H9 (cell line): ENCODE measurements around the gene PROK1. TPM values are rescaled to one million over a fixed set of nuclear protein-coding genes. Genes with fewer than 3 reads are reported as not detected.

Experiments
- DNase-seq: peaks from one replicate; pipeline ENCODE4 v3.0.0-alpha.2; 2017
- H2AFZ ChIP-seq: one replicate; pipeline ENCODE4 v1.6.1; 2013; ENCODE audit warnings: mild to moderate bottlenecking, low read length, control low read depth, moderate library complexity
- H2AK5ac ChIP-seq: 2 replicates; pipeline ENCODE4 v1.6.1; 2013; ENCODE audit warnings: low read length, control low read depth, mixed read lengths; ENCODE audit not compliant: insufficient read length
- H2BK120ac ChIP-seq: one replicate; pipeline ENCODE4 v1.6.1; 2013; ENCODE audit warnings: low read depth, mild to moderate bottlenecking, low read length, control low read depth, inconsistent platforms; ENCODE audit not compliant: poor library complexity, severe bottlenecking
- H2BK12ac ChIP-seq: 2 replicates; pipeline ENCODE4 v1.6.1; 2013; ENCODE audit warnings: low read length, control low read depth, mixed read lengths, low read depth; ENCODE audit not compliant: insufficient read length
- H2BK15ac ChIP-seq: 2 replicates; pipeline ENCODE4 v1.6.1; 2013; ENCODE audit warnings: low read depth, low read length, control low read depth
- H2BK20ac ChIP-seq: one replicate; pipeline ENCODE4 v1.6.1; 2013; ENCODE audit warnings: low read depth, mild to moderate bottlenecking, low read length, control low read depth, inconsistent platforms; ENCODE audit not compliant: poor library complexity, severe bottlenecking
- H2BK5ac ChIP-seq: 2 replicates; pipeline ENCODE4 v1.6.1; 2013; ENCODE audit warnings: low read length, control low read depth, mixed read lengths; ENCODE audit not compliant: insufficient read length
- H3K14ac ChIP-seq: 2 replicates; pipeline ENCODE4 v1.6.1; 2013; ENCODE audit warnings: low read length, control low read depth; ENCODE audit not compliant: insufficient read depth
- H3K18ac ChIP-seq: 2 replicates; pipeline ENCODE4 v1.6.1; 2013; ENCODE audit warnings: low read depth, mild to moderate bottlenecking, mixed read lengths, low read length, control low read depth; ENCODE audit not compliant: insufficient read length
- H3K23ac ChIP-seq: 2 replicates; pipeline ENCODE4 v1.6.1; 2013; ENCODE audit warnings: low read length, control low read depth, mixed read lengths, low read depth; ENCODE audit not compliant: insufficient read length
- H3K23me2 ChIP-seq: 2 replicates; pipeline ENCODE4 v1.6.1; 2013; ENCODE audit warnings: low read depth, mild to moderate bottlenecking, mixed read lengths, low read length, control low read depth; ENCODE audit not compliant: insufficient read length, poor library complexity, severe bottlenecking
- H3K27ac ChIP-seq: 2 replicates; pipeline ENCODE4 v1.5.1; 2013; ENCODE audit warnings: low read length, control low read depth, mixed read lengths, low read depth; ENCODE audit not compliant: insufficient read length
- H3K27me3 ChIP-seq: 2 replicates; pipeline ENCODE4 v1.6.1; 2013; ENCODE audit warnings: low read length, control low read depth, inconsistent platforms; ENCODE audit not compliant: insufficient read depth
- H3K4ac ChIP-seq: 2 replicates; pipeline ENCODE4 v1.6.1; 2013; ENCODE audit warnings: low read depth, mild to moderate bottlenecking, control low read depth, inconsistent platforms, low read length, moderate library complexity
- H3K4me1 ChIP-seq: 2 replicates; pipeline ENCODE4 v1.6.1; 2013; ENCODE audit warnings: low read length, control low read depth, inconsistent platforms; ENCODE audit not compliant: insufficient read depth
- H3K4me2 ChIP-seq: 2 replicates; pipeline ENCODE4 v1.6.1; 2013; ENCODE audit warnings: low read length, control low read depth, mixed read lengths; ENCODE audit not compliant: insufficient read length, insufficient read depth
- H3K56ac ChIP-seq: 2 replicates; pipeline ENCODE4 v1.6.1; 2013; ENCODE audit warnings: low read depth, mild to moderate bottlenecking, mixed read lengths, low read length, control low read depth; ENCODE audit not compliant: insufficient read length
- H3K79me1 ChIP-seq: 2 replicates; pipeline ENCODE4 v1.6.1; 2013; ENCODE audit warnings: low read depth, mild to moderate bottlenecking, moderate library complexity, low read length, control low read depth, inconsistent platforms; ENCODE audit not compliant: insufficient read depth, poor library complexity, severe bottlenecking
- H3K79me2 ChIP-seq: 2 replicates; pipeline ENCODE4 v1.6.1; 2013; ENCODE audit warnings: low read length, control low read depth, inconsistent platforms; ENCODE audit not compliant: insufficient read depth
- H3K9ac ChIP-seq: 2 replicates; pipeline ENCODE4 v1.6.1; 2013; ENCODE audit warnings: low read length, control low read depth, mixed read lengths; ENCODE audit not compliant: insufficient read length; ENCODE audit errors: extremely low read depth
- H3K9me3 ChIP-seq: one replicate; pipeline ENCODE4 v1.6.1; 2013; ENCODE audit warnings: low read depth, low read length, inconsistent platforms; ENCODE audit not compliant: control insufficient read depth
- H3T11ph ChIP-seq: one replicate; pipeline ENCODE4 v1.6.1; 2013; ENCODE audit warnings: mild to moderate bottlenecking, low read length, control low read depth, inconsistent platforms
- H4K20me1 ChIP-seq: one replicate; pipeline ENCODE4 v1.6.1; 2013; ENCODE audit not compliant: control insufficient read depth, insufficient read length, insufficient read depth
- H4K5ac ChIP-seq: 2 replicates; pipeline ENCODE4 v1.6.1; 2013; ENCODE audit warnings: low read depth, mild to moderate bottlenecking, mixed read lengths, low read length, control low read depth; ENCODE audit not compliant: insufficient read length
- H4K8ac ChIP-seq: replicated peaks from 2 replicates; pipeline ENCODE4 v1.6.1; 2013; ENCODE audit warnings: low read length, control low read depth, mixed read lengths, low read depth; ENCODE audit not compliant: insufficient read length
- H4K91ac ChIP-seq: 2 replicates; pipeline ENCODE4 v1.6.1; 2013; ENCODE audit warnings: low read depth, mild to moderate bottlenecking, moderate library complexity, mixed read lengths, low read length, control low read depth; ENCODE audit not compliant: insufficient read length
- H3K27ac Mint-ChIP-seq, 3 experiments: 2 replicates in 2 of 3; 3 replicates in 1 of 3; pipeline ENCODE4 v1.8.0; 2020 to 2021; ENCODE audit warnings: mixed read lengths in 3 of 3, mild to moderate bottlenecking in 1 of 3, moderate library complexity in 1 of 3
- H3K27me3 Mint-ChIP-seq: 2 replicates; pipeline ENCODE4 v1.8.0; 2021; ENCODE audit warnings: low read depth, mild to moderate bottlenecking, moderate library complexity, mixed read lengths
- H3K36me3 Mint-ChIP-seq, 3 experiments: 2 replicates in 2 of 3; 3 replicates in 1 of 3; pipeline ENCODE4 v1.8.0; 2020 to 2021; ENCODE audit warnings: low read depth in 3 of 3, mixed read lengths in 3 of 3; ENCODE audit not compliant: insufficient read depth in 1 of 3
- H3K4me1 Mint-ChIP-seq, 2 experiments: 2 replicates each; pipeline ENCODE4 v1.8.0; 2020; ENCODE audit warnings: mixed read lengths in 2 of 2
- H3K4me3 Mint-ChIP-seq, 2 experiments: 2 replicates in 1 of 2; 3 replicates in 1 of 2; pipeline ENCODE4 v1.8.0; 2020 to 2021; ENCODE audit warnings: mild to moderate bottlenecking in 2 of 2, mixed read lengths in 2 of 2, moderate library complexity in 1 of 2
- H3K9me3 Mint-ChIP-seq, 2 experiments: 2 replicates in 1 of 2; 3 replicates in 1 of 2; pipeline ENCODE4 v1.8.0; 2020; ENCODE audit warnings: mild to moderate bottlenecking in 2 of 2, mixed read lengths in 2 of 2, moderate library complexity in 1 of 2
- WGBS: extraction: QIAGEN DNeasy Blood & Tissue Kit; methylation state at CpG from one replicate; pipeline ENCODE4 v1.1.7; 2013; ENCODE audit warnings: missing lambda C conversion rate, low lambda C conversion rate, mixed read lengths; ENCODE audit not compliant: insufficient read length; ENCODE audit errors: extremely low coverage; 5-methylcytosine and 5-hydroxymethylcytosine counted together
- total RNA-seq: library from RNA; stranded (reverse); gene quantifications from 2 replicates; pipeline ENCODE4 v1.2.1, GENCODE V29; 2021
- TF ChIP-seq, protein P1 (sequence below): fragments of 200-600 bp; sonication (generic); conservative IDR thresholded peaks from 3 replicates; pipeline ENCODE4 v1.8.0; 2021; ENCODE audit warnings: antibody characterized with exemption, mild to moderate bottlenecking

The PROK1 gene
- total RNA-seq, 1 experiment from 2014 or later, result not detected

DNA sequence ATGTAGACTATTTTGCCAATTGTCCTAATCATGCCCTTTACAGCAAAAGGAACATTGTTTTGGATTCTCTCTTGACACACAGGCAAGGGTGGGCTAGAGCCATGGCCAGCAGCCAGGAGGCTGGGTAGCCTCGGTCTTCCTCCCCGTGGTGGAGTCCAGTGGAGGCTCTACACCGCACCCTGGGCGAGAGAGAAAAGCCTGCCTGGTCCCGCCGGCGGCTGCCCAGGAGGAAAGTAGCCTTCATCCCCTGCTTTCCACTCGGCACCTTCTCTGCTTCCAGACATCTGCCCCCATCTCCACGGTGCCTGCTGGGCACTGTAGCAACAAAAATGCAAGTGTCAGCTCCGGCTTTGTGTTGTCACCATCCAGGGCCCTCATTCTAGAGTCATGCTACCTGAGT, 21.6 kb downstream of the PROK1 start:
- no peak overlapping the region for H2AFZ ChIP-seq

More for the DNA sequence above, 21.6 kb downstream of the PROK1 start:
- Histone ChIP-seq H3K4ac (no peak overlapping the region), H4K20me1 (no peaks in the 10 kb centered on the region), H3K4me1 (no peaks in the 10 kb centered on the region), H3K23me2 (no peaks in the 10 kb centered on the region), H3K27me3 (no peaks in the 10 kb centered on the region), H2BK15ac (no peak overlapping the region), H2BK5ac (no peak overlapping the region), H3K23ac (no peak overlapping the region), H2BK120ac (no peak overlapping the region), H3K9ac (no peak overlapping the region), H3K56ac (no peak overlapping the region), H3T11ph (no peak overlapping the region), H3K9me3 (no peaks in the 10 kb centered on the region), H2BK12ac (no peak overlapping the region), H3K4me2 (no peak overlapping the region), H4K5ac (no peak overlapping the region), H2AK5ac (no peak overlapping the region), H2BK20ac (no peak overlapping the region), H4K91ac (no peak overlapping the region), H3K79me1 (no peaks in the 10 kb centered on the region), H3K14ac (no peak overlapping the region), H3K18ac (no peak overlapping the region), H3K27ac (no peak overlapping the region), H3K79me2 (no peaks in the 10 kb centered on the region), H4K8ac (no peak overlapping the region)
- no peaks in the 10 kb centered on the region for H3K36me3 Mint-ChIP-seq
- no peak for DNase-seq
- peaks cover 5% of the 10 kb centered on the region; the same call in 1 of the 2 replicates for H3K27me3 Mint-ChIP-seq
- TF ChIP-seq, protein P1, sequence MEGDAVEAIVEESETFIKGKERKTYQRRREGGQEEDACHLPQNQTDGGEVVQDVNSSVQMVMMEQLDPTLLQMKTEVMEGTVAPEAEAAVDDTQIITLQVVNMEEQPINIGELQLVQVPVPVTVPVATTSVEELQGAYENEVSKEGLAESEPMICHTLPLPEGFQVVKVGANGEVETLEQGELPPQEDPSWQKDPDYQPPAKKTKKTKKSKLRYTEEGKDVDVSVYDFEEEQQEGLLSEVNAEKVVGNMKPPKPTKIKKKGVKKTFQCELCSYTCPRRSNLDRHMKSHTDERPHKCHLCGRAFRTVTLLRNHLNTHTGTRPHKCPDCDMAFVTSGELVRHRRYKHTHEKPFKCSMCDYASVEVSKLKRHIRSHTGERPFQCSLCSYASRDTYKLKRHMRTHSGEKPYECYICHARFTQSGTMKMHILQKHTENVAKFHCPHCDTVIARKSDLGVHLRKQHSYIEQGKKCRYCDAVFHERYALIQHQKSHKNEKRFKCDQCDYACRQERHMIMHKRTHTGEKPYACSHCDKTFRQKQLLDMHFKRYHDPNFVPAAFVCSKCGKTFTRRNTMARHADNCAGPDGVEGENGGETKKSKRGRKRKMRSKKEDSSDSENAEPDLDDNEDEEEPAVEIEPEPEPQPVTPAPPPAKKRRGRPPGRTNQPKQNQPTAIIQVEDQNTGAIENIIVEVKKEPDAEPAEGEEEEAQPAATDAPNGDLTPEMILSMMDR, result no peak
- H3K4me1 Mint-ChIP-seq, result peaks cover 9 to 10% of the 10 kb centered on the region in 2 experiments
- no peak overlapping the region for H3K4me3 Mint-ChIP-seq
- no CpG with 5 or more reads among the region's 10 CpGs for WGBS
- no peak overlapping the region for H3K27ac Mint-ChIP-seq
- no peaks in the 10 kb centered on the region for H3K9me3 Mint-ChIP-seq
